HUES6 (cell line): ENCODE data around the gene SATB1.
"Not testable (repeated sequence)": the region's sequence is repeated elsewhere in the genome, so short reads cannot be mapped to it uniquely, and the experiment has no call there.

Experiments used
- H3K27ac ChIP-seq: 2 replicates; pipeline ENCODE4 v1.7.0; 2013; ENCODE audit warnings: low read depth, mild to moderate bottlenecking, low read length, inconsistent platforms
- H3K27me3 ChIP-seq: 2 replicates; pipeline ENCODE4 v1.6.1; 2013; ENCODE audit warnings: low read length; ENCODE audit not compliant: control insufficient read depth, insufficient read depth
- H3K36me3 ChIP-seq: 2 replicates; pipeline ENCODE4 v1.6.1; 2013; ENCODE audit warnings: low read length; ENCODE audit not compliant: control insufficient read depth, insufficient read depth
- H3K4me1 ChIP-seq: 2 replicates; pipeline ENCODE4 v1.6.1; 2013; ENCODE audit warnings: low read length; ENCODE audit not compliant: control insufficient read depth, insufficient read depth
- H3K4me3 ChIP-seq: 2 replicates; pipeline ENCODE4 v1.5.1; 2013; ENCODE audit warnings: low read depth, low read length
- H3K9ac ChIP-seq: one replicate; pipeline ENCODE4 v1.6.1; 2013; ENCODE audit warnings: mild to moderate bottlenecking, low read length
- H3K9me3 ChIP-seq: 2 replicates; pipeline ENCODE4 v1.6.1; 2013; ENCODE audit warnings: low read depth, low read length; ENCODE audit not compliant: control insufficient read depth, insufficient read depth

Gene SATB1

GRCh38 chr3:18351069-18351628 is 74.0 kb downstream of the SATB1 start:
- peaks cover 69% of the 10 kb centered on the region for H3K4me1 ChIP-seq
- H3K9ac ChIP-seq, result no peak overlapping the region
- no peak overlapping the region for H3K27ac ChIP-seq
- no peaks in the 10 kb centered on the region for H3K36me3 ChIP-seq
- no peak overlapping the region for H3K4me3 ChIP-seq
- no peaks in the 10 kb centered on the region for H3K9me3 ChIP-seq
- no peaks in the 10 kb centered on the region for H3K27me3 ChIP-seq

- H3K4me3 ChIP-seq, result no peak overlapping the region
- no peaks in the 10 kb centered on the region for H3K9me3 ChIP-seq
- H3K27me3 ChIP-seq, result no peaks in the 10 kb centered on the region
- H3K9ac ChIP-seq, result no peak overlapping the region
- H3K36me3 ChIP-seq, result no peaks in the 10 kb centered on the region
- H3K27ac ChIP-seq, result peak overlapping the region; percentile 55
- H3K4me1 ChIP-seq, result peaks cover 69% of the 10 kb centered on the region
Measured at GRCh38 chr3:18349197-18349798, 75.8 kb downstream of the SATB1 start.

- Histone ChIP-seq H3K9me3 (no peaks in the 10 kb centered on the region), H3K36me3 (no peaks in the 10 kb centered on the region), H3K4me1 (peaks cover 83% of the 10 kb centered on the region), H3K4me3 (no peak overlapping the region), H3K27ac (peak overlapping the region; percentile 89), H3K9ac (peak overlapping the region; percentile 46), H3K27me3 (no peaks in the 10 kb centered on the region)
Measured at GRCh38 chr3:18346097-18346496, 79.0 kb downstream of the SATB1 start.

- H3K9ac ChIP-seq, result peak overlapping the region; percentile 1
- no peaks in the 10 kb centered on the region for H3K9me3 ChIP-seq
- no peaks in the 10 kb centered on the region for H3K36me3 ChIP-seq
- no peaks in the 10 kb centered on the region for H3K27me3 ChIP-seq
- H3K4me1 ChIP-seq, result peaks cover 78% of the 10 kb centered on the region
- peak overlapping the region; percentile 89 for H3K27ac ChIP-seq
- H3K4me3 ChIP-seq, result peak overlapping the region; percentile 17
Measured at GRCh38 chr3:18345015-18345367, 80.1 kb downstream of the SATB1 start.

GRCh38 chr3:18344306-18345014 is 80.7 kb downstream of the SATB1 start:
- H3K4me3 ChIP-seq, result peak overlapping the region; percentile 17
- peak overlapping the region; percentile 89 for H3K27ac ChIP-seq
- H3K9ac ChIP-seq, result peak overlapping the region; percentile 6
- no peaks in the 10 kb centered on the region for H3K36me3 ChIP-seq
- H3K27me3 ChIP-seq, result no peaks in the 10 kb centered on the region
- peaks cover 73% of the 10 kb centered on the region for H3K4me1 ChIP-seq
- no peaks in the 10 kb centered on the region for H3K9me3 ChIP-seq

GRCh38 chr3:18343809-18344208 is 81.3 kb downstream of the SATB1 start:
- Histone ChIP-seq H3K4me1 (peaks cover 67% of the 10 kb centered on the region), H3K4me3 (no peak overlapping the region), H3K9me3 (no peaks in the 10 kb centered on the region), H3K36me3 (no peaks in the 10 kb centered on the region), H3K9ac (no peak overlapping the region), H3K27ac (peak overlapping the region; percentile 89), H3K27me3 (no peaks in the 10 kb centered on the region)

GRCh38 chr3:18338827-18339514 is 86.2 kb downstream of the SATB1 start:
- Histone ChIP-seq H3K4me3 (no peak overlapping the region), H3K9ac (no peak overlapping the region), H3K27ac (no peak overlapping the region), H3K27me3 (no peaks in the 10 kb centered on the region), H3K9me3 (peaks cover 2% of the 10 kb centered on the region; the same call in 1 of the 2 replicates), H3K4me1 (peaks cover 26% of the 10 kb centered on the region), H3K36me3 (no peaks in the 10 kb centered on the region)

GRCh38 chr3:18337231-18337630 is 87.9 kb downstream of the SATB1 start:
- H3K27me3 ChIP-seq, result no peaks in the 10 kb centered on the region
- H3K9me3 ChIP-seq, result peaks cover 2% of the 10 kb centered on the region; the same call in 1 of the 2 replicates
- no peak overlapping the region for H3K9ac ChIP-seq
- H3K36me3 ChIP-seq, result no peaks in the 10 kb centered on the region
- no peak overlapping the region for H3K27ac ChIP-seq
- H3K4me1 ChIP-seq, result peaks cover 12% of the 10 kb centered on the region; the same call in 1 of the 2 replicates
- H3K4me3 ChIP-seq, result no peak overlapping the region

- Histone ChIP-seq H3K27me3 (no peaks in the 10 kb centered on the region), H3K27ac (no peak overlapping the region), H3K4me3 (no peak overlapping the region), H3K4me1 (0 out of 2 replicates have a peak, but pooled peaks cover 5% of the 10 kb centered on the region), H3K9ac (no peak overlapping the region), H3K36me3 (no peaks in the 10 kb centered on the region), H3K9me3 (peaks cover 2% of the 10 kb centered on the region; the same call in 1 of the 2 replicates)
Measured at GRCh38 chr3:18334837-18335601, 90.1 kb downstream of the SATB1 start.

- not testable (repeated sequence) for H3K36me3 ChIP-seq, H3K4me1 ChIP-seq, H3K27me3 ChIP-seq, H3K27ac ChIP-seq, H3K9me3 ChIP-seq
- peak overlapping the region; percentile 36; the same call in 1 of the 2 replicates for H3K4me3 ChIP-seq
- H3K9ac ChIP-seq, result peak overlapping the region; percentile 50
Measured at GRCh38 chr3:18330772-18331441, 94.2 kb downstream of the SATB1 start.
